Osteoblast (primary cell): Measurements from ENCODE around the gene FAM174C. TPM values are rescaled to one million over a fixed set of nuclear protein-coding genes. Genes with fewer than 3 reads are reported as not detected.

ENCODE experiments used
- DNase-seq: peaks from one replicate; pipeline ENCODE4 v3.0.0; 2011; ENCODE audit warnings: low spot score, mixed read lengths; ENCODE audit not compliant: insufficient read length; ENCODE audit errors: missing footprints
- H2AFZ ChIP-seq: 2 replicates; pipeline ENCODE4 v1.6.0; 2011; ENCODE audit warnings: mild to moderate bottlenecking, low read length
- H3K27ac ChIP-seq: 2 replicates; pipeline ENCODE4 v1.5.1; 2011; ENCODE audit warnings: mild to moderate bottlenecking, low read depth, low read length, moderate library complexity
- H3K27me3 ChIP-seq: 2 replicates; pipeline ENCODE4 v1.6.0; 2012; ENCODE audit warnings: mild to moderate bottlenecking, control low read depth, inconsistent platforms, low read length, moderate library complexity; ENCODE audit not compliant: insufficient read depth
- H3K36me3 ChIP-seq: 2 replicates; pipeline ENCODE4 v1.5.1; 2011; ENCODE audit warnings: mild to moderate bottlenecking, low read length, control low read depth, moderate library complexity; ENCODE audit not compliant: insufficient read depth
- H3K4me1 ChIP-seq: 2 replicates; pipeline ENCODE4 v1.5.1; 2011; ENCODE audit warnings: mild to moderate bottlenecking, low read length, control low read depth, moderate library complexity; ENCODE audit not compliant: insufficient read depth
- H3K4me2 ChIP-seq: 2 replicates; pipeline ENCODE4 v1.6.0; 2011; ENCODE audit warnings: mild to moderate bottlenecking, low read length; ENCODE audit not compliant: insufficient read depth
- H3K4me3 ChIP-seq: fragments of 200-600 bp; sonication (generic); 3 replicates; pipeline ENCODE4 v1.5.1; 2012; ENCODE audit warnings: mild to moderate bottlenecking, low read length, inconsistent platforms; ENCODE audit not compliant: insufficient read depth
- H3K79me2 ChIP-seq: 2 replicates; pipeline ENCODE4 v1.6.0; 2012; ENCODE audit warnings: mild to moderate bottlenecking, low read length, control low read depth, inconsistent platforms; ENCODE audit not compliant: insufficient read depth
- H3K9me3 ChIP-seq: 2 replicates; pipeline ENCODE4 v1.5.1; 2011; ENCODE audit warnings: low read depth, low read length, control low read depth
- H4K20me1 ChIP-seq: 2 replicates; pipeline ENCODE4 v1.6.0; 2012; ENCODE audit warnings: mild to moderate bottlenecking, low read length, control low read depth; ENCODE audit not compliant: insufficient read depth
- total RNA-seq: library from RNA; depleted of rRNA; stranded (reverse); fragments of >200 nt; gene quantifications from 2 replicates; pipeline ENCODE4 v1.2.3, GENCODE V29; 2012
- TF ChIP-seq, protein P1 (sequence below): IDR thresholded peaks from 2 replicates; pipeline ENCODE4 v1.5.1; 2011; ENCODE audit warnings: mild to moderate bottlenecking, low read depth, low read length, moderate library complexity; ENCODE audit errors: extremely low read depth

FAM174C gene
- total RNA-seq, 1 donor: 25.0 TPM

DNA sequence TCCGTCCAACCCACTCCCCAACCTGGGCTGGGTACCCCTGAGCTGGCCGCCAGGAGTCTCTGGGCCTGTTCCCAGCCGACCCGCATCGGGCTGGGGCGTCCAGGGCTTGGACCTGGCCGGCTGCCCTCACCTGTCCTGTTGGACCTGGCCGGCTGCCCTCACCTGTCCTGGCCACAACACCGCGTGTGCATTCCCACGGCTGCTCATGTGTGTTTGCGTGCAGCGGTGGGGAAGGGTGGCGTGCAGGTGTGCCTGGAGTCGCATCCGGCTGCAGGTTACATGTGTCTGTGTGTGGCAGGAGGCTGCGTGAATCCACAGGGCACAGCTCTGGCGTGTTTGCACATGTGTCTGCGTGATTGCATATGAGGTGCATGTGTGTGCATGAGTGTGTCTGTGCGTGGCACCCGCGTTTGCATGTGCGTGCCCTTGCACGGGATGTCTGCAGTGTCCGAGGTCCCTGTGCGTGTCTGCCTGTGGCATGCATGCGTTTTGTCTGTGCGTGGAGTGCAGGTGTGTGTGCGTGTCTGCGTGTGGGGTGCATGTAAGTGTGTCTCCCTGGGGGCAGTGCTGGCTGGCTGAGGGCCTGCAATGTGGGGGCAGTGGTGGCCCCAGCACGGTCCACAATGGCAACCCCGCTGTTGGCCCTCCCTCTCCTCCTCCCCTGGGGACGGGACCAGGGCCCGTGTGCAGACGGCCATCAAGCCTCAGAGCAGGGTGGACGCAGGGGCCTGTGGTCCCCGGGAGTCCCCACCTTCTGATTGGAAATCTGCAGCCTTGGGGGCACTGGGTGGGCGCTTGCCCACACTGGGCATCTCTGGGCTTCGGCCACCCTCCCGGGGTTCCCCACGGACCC is 13.7 kb downstream of the FAM174C start:
- peaks cover 3% of the 10 kb centered on the region for H4K20me1 ChIP-seq
- H3K4me1 ChIP-seq: no peaks in the 10 kb centered on the region
- no peaks in the 10 kb centered on the region for H3K9me3 ChIP-seq
- TF ChIP-seq, protein P1, sequence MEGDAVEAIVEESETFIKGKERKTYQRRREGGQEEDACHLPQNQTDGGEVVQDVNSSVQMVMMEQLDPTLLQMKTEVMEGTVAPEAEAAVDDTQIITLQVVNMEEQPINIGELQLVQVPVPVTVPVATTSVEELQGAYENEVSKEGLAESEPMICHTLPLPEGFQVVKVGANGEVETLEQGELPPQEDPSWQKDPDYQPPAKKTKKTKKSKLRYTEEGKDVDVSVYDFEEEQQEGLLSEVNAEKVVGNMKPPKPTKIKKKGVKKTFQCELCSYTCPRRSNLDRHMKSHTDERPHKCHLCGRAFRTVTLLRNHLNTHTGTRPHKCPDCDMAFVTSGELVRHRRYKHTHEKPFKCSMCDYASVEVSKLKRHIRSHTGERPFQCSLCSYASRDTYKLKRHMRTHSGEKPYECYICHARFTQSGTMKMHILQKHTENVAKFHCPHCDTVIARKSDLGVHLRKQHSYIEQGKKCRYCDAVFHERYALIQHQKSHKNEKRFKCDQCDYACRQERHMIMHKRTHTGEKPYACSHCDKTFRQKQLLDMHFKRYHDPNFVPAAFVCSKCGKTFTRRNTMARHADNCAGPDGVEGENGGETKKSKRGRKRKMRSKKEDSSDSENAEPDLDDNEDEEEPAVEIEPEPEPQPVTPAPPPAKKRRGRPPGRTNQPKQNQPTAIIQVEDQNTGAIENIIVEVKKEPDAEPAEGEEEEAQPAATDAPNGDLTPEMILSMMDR: no peak
- H3K79me2 ChIP-seq: no peaks in the 10 kb centered on the region
- H3K27ac ChIP-seq: no peak overlapping the region
- no peak overlapping the region for H3K4me2 ChIP-seq
- no peak overlapping the region for H2AFZ ChIP-seq
- H3K4me3 ChIP-seq: no peak overlapping the region
- no peaks in the 10 kb centered on the region for H3K36me3 ChIP-seq
- peaks cover 37% of the 10 kb centered on the region for H3K27me3 ChIP-seq
- peak; percentile 94 for DNase-seq

DNA sequence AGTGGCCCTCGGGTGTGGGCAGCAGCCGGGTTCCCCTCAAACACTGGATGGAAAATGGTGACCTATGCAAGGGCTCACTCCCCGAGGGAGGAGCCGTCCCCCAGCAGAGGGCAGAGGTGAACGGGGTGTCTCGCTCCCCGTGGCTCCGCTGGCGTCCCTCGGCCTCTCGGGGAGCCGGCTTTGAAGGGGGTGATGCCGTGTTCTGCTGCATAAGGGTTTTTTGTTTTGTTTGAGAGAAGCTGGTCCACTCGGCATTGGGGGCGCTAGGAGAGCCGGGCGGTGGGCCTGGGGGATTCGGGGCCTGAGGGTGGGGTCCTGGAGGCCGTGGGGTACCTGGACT is 14.3 kb downstream of the FAM174C start:
- Histone ChIP-seq H3K4me1 (no peaks in the 10 kb centered on the region), H3K79me2 (no peaks in the 10 kb centered on the region), H3K36me3 (no peaks in the 10 kb centered on the region), H3K4me2 (no peak overlapping the region), H3K4me3 (no peak overlapping the region), H3K27ac (no peak overlapping the region), H4K20me1 (no peaks in the 10 kb centered on the region), H2AFZ (no peak overlapping the region), H3K27me3 (peaks cover 31% of the 10 kb centered on the region), H3K9me3 (no peaks in the 10 kb centered on the region)
- TF ChIP-seq, protein P1: no peak
- DNase-seq: no peak

DNA sequence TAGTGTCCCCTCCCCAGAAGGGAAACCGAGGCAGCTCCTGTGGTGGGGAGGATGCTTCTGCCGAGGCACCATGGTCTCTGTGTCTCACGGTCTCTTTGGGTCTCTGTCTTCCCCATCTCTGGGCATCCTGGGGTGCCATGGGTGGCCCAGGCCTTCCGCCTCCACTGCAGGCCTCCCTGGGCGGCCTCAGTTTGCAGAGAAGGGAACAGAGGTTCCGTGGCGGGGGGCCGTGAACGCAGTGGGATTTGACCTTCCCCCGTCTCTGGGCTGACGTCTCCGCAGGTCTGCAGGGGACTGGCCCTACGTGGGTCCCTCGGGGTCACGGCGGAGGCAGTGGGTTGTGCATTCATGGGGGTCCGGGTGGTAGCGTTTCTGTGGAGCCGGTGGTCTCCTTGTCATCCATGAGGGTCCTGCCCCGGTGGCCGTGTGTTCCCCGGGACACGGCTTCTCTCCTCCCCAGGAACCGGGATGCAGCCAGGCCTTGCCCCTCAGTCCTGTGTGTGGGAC is 14.9 kb downstream of the FAM174C start:
- no peak for DNase-seq
- peaks cover 25% of the 10 kb centered on the region for H3K27me3 ChIP-seq

More for the DNA sequence above, 14.9 kb downstream of the FAM174C start:
- no peak overlapping the region for H2AFZ ChIP-seq
- no peaks in the 10 kb centered on the region for H3K4me1 ChIP-seq
- H4K20me1 ChIP-seq: no peaks in the 10 kb centered on the region
- H3K9me3 ChIP-seq: no peaks in the 10 kb centered on the region
- no peak overlapping the region for H3K27ac ChIP-seq
- no peaks in the 10 kb centered on the region for H3K79me2 ChIP-seq
- TF ChIP-seq, protein P1: no peak
- H3K36me3 ChIP-seq: no peaks in the 10 kb centered on the region
- H3K4me2 ChIP-seq: no peak overlapping the region
- no peak overlapping the region for H3K4me3 ChIP-seq
